Right lung (tissue), 5 donors: ENCODE measurements around the gene CDC37L1. TPM values are rescaled to one million over a fixed set of nuclear protein-coding genes. Genes with fewer than 3 reads are reported as not detected.
A peak's percentile ranks its signal among the peaks of the same experiment; 100 is the strongest.

Experiments
- DNase-seq, 2 donors: peaks; one replicate each; pipeline ENCODE4 v3.0.0-alpha.2; 2013
- polyA plus RNA-seq, 5 donors: library from polyadenylated mRNA; unstranded; fragments of 120-200 nt; gene quantifications; one replicate each; pipeline versions ENCODE4 v1.2.1 to v1.2.3, GENCODE V29; 2013; ENCODE audit warnings: inconsistent platforms in 1 of 5, low replicate concordance in 1 of 5; ENCODE audit not compliant: insufficient read length in 5 of 5, insufficient read depth in 1 of 5

Gene CDC37L1
- polyA plus RNA-seq, 5 donors: 13.7 to 18.8 (median 15.7) TPM

DNA sequence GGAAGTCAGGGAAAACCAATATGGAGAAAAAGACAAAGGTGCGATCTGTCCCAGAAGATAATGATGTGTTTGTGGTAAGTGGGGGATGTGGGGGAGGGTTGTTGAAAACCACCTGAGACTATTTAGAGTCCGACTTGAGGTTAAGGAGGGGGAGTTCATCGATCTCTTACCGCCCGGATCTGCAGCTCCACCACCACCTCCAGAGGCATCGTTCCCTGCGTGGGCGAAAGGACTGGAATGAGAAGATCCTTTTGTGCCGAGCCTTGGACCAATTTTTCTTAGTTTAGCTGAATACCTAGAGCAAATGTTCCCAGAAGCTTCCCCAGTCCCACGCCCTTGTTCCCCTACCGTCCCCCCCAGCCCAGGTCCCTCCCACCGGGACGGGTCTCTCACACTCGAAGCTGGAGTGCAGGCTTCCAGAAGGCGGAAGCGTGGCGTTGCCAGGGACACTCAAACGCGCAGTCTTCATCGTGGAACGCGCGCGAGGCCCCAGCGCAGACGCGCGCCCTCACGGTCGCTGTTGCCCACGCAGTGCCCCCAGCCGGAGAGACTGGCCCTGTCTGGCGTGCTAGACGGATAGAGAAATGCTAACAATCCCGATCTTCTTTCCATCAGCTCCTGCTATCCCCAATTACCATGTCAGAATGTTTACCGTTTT, 13.2 kb upstream of the CDC37L1 start, which contains the start of gene SPATA6L:
Gene SPATA6L, minus strand, starts transcription at position 439 of the 658 bp plus-strand sequence. Its CDS starts 230 bp downstream, at position 209.
- DNase-seq: peak; percentile 78 to 79

DNA sequence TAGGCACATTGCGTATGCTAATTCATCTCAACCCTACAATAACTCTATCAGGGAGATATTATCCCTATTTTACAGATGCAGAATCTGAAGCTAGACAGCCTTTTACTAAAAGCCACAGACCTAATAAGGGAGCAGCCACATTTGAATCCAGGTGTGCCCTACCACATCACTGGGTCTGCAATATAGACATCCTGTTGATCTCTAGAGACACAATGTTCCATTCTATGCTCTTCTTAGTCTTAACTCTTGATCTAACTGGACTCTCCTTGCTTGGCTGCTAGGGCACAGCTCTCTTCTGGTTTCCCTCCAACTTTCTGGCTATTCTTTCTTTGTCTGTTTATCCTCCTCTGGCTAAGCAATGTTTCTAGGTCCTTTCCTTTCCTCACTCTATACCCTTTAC, 11.7 kb upstream of the CDC37L1 start:
- no peak for DNase-seq

- no peak for DNase-seq
Observed at GRCh38 chr9:4668604-4669003, 10.8 kb upstream of the CDC37L1 start.

- no peak for DNase-seq
Observed at GRCh38 chr9:4669890-4670289, 9.5 kb upstream of the CDC37L1 start.

DNA sequence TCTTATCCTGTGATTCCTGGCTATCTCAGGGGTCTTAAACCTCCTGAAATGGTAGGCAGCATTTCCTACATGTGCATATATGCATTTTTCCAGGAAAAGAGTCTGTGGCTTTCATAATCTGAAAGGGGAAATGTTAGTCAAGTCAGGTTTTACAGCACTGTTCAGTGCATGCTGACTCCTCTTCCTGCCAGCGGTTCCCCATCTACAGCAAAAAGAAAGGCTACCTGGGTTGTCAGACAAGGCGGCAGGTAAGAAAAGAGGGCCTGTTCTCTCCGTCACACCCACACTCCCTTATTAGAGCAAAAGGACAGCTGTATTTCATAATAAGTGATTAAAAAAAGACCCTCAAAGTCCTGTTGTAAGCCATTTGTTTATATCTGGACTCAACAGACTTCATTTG, 8.8 kb upstream of the CDC37L1 start:
- DNase-seq: no peak

GRCh38 chr9:4671737-4672136, 7.6 kb upstream of the CDC37L1 start:
- no peak for DNase-seq

- no peak for DNase-seq
Observed at GRCh38 chr9:4674783-4675182, 4.6 kb upstream of the CDC37L1 start.

DNA sequence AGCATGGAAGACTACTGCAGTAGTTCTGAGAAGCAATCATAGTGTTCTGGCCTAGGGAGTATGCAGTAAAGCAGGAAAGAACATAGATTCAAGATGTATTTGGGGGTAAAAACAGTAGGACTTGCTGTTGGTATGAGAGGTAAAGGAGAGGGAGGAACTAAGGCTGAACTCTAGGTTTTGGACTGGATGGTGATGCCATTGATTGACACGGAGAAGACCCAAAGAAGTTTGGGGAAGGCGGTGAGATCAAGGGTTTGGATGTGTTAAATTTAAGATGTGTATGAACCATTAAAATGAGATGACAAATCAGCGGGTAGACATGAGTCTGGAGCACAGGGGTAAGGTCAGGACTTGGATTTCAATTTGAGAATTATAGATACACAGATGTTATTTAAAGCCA, 2.0 kb upstream of the CDC37L1 start:
- DNase-seq: no peak

DNA sequence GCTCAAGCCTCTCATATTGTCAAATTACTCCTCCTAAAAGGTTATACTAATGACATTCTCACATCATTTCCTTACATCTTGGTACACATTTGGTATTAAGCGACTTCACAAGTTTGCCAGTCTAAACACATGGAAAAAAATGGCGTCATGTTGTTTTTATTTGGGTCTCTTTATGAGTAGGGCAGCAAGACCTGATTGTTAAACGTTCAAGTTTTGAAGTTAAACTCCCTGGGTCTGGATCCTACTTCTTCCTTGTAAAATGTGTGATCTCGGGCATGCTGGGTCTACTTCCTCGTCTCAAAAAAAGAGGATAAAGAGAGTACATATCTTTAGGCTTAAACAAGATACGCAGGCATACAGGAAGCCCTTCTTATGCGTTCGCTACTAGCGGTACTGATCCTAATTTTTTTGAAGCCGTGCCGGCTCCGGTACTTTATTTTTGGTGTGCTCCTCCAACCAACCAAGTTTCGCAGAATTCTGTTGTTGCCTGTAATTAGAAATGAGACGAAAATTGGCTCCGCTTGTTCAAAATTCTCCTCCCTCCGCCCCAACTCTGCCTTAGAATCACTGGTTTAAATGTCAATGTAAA, 596 bp upstream of the CDC37L1 start:
- DNase-seq: peak in 1 of 2 donors; percentile 72

- peak in 1 of 2 donors; percentile 27 for DNase-seq
Observed at GRCh38 chr9:4680173-4680525, 780 bp downstream of the CDC37L1 start.

- DNase-seq: peak in 1 of 2 donors; percentile 20
Observed at GRCh38 chr9:4680750-4681149, 1.4 kb downstream of the CDC37L1 start.

GRCh38 chr9:4684820-4685219, 5.5 kb downstream of the CDC37L1 start:
- DNase-seq: no peak

DNA sequence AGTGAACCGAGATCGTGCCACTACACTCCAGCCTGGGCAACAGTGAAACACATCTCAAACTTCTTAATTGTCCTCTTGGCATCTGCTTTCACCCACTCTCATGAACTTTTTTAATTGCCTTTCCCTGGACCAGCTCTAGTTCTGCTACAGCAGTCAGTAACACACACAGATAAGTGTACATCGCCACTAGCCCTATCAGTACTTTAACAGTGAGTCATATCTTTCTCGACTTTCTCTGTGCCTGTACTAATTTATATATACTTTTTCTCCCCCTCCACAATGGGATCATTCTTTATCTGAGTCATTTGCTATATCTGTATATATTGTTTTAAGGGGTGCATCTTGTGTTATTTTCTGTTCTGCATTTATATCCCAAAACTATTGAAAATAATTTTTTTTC, 6.7 kb downstream of the CDC37L1 start:
- DNase-seq: no peak

DNA sequence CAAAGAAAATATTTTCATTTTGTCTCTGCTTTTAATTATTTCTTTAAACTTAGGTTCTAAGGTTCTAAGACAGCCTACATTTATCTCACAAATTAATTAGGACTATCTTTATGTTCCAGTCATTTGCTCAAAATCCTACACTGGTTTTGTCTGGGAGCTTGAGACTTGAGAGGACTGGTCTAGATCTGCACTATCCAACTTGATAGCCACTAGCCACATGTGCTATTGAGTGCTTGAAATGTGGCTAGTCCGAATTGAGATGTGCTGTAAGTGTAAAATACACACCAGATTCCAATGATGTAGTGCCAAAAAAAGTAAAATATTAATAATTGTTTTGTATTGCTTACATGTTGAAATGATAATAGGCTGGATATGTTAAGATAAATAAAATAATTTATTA, 7.2 kb downstream of the CDC37L1 start:
- DNase-seq: no peak

DNA sequence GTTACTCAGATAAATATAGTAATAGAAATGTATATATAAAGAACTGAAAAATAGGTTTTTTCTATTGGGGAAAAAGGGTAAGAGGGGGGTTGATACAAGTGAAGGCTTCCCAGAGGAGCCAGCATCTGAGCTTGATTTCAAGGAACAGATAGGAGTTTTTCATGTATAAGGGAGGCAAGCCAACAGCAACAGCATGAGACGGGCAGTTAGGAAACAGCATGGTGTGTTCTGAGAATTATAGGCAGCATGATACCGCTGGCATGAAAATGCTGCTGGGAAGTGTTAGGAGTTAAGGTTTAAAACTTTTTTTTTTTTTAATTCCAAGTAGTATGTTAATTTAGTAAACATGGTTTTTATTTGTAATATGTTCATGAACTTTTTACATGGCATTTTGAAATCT, 9.7 kb downstream of the CDC37L1 start:
- no peak for DNase-seq

DNA sequence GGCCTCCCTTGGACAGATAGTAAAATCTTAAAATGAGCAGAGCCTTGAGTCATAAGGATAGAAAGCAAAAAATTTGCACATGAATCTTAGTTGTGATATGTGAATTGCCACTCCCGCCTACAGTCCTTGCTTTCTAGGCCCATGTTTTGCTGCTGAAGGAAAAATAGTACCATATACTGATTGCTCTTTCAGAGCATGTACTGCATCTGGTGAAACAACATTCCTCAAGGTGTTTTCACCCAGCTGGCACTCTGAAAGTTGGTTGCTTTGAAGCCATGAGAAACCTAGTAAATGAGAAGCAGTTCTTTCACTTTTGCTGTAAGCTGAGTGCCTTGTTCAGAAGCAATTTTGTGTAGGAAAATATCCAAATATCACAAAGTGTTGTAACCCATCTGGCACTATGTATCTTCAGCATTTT, 10.3 kb downstream of the CDC37L1 start:
- DNase-seq: no peak

- DNase-seq: no peak
Observed at GRCh38 chr9:4690144-4690543, 10.8 kb downstream of the CDC37L1 start.

DNA sequence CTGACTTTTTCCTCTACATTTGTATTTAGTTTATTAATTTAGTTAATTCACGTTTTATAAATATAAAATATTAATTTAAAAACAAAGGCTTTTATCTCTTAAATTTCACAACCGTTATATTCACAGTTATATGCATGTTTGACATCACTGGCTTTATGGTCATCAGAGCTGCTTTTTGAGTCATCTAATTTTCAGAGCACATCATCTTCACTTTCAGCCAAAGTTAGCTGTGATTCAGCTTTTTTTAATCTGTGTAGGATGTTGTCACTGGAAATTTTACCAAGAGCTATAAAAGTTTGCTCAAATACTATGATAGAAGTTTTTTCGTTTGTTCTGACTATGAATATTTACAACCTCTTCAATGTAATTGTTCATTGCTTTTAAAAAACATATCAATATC, 12.4 kb downstream of the CDC37L1 start:
- DNase-seq: no peak

DNA sequence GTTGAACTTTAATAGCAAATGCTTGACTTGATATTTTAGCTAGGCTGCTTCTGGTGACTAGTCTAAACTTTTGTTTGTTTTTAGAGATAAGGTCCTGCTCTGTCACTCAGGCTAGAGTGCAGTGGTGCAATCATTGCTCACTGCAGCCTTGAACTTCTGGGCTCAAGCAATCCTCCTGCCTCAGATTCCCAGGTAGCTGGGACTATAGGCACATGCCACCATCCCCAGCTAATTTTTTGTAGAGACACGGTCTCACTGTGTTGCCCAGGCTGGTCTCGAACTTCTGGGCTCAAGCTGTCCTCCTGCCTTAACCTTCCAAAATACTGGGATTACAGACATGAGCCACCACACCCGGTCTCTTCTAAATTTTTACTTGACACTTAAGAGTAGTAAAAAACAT, 20.7 kb downstream of the CDC37L1 start:
- DNase-seq: no peak

- no peak for DNase-seq
Observed at GRCh38 chr9:4700932-4701331, 21.6 kb downstream of the CDC37L1 start.

GRCh38 chr9:4701526-4701925, 22.2 kb downstream of the CDC37L1 start:
- no peak for DNase-seq

DNA sequence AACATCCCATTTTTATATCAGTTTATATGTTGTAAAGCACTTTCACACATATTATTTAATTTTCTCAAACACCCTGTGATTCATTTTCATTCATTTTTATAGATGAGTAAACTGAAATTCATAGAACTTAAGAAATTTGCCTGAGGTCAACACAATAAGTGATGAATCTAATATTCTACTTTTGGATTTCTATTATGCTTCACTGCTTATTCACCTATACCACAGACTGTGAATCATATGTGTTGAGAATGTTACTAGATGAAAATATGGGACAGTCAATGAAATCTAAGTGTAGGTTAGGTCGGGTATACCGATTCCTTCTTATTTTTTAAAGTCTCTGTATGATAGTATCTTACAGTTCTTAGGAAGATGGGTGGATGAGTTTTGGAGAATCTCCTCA, 24.8 kb downstream of the CDC37L1 start:
- no peak for DNase-seq

DNA sequence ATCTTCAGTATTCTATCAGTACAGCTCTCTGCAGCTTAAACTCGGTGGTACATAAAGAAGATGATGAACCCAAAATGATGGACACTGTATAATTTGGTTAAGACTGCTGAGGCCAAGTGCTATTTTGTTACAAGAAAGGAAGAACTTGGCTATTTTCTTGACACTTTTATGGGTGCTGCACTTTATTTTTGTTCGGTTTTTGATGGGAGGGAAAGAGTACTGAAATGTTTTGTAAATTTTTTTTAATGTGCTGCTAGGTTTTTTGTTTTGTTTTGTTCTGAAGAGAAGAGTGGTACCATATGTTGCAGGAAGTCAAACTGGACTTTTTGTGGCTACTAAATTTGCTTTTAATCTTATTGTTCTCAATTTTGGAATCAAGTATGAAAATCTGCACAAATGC, 26.7 kb downstream of the CDC37L1 start:
- DNase-seq: no peak
